DMS79 treated with DMSO at 0.1 percent for 48 hours (cell line): Measurements from ENCODE around the gene SPTA1.

Experiments used
- DNase-seq: peaks from one replicate; lab custom pipeline; 2025; lab: John Stamatoyannopoulos, UW

The SPTA1 gene

GRCh38 chr1:158570480-158570879, 116.0 kb downstream of the SPTA1 start, which contains the start of gene OR6P1:
OR6P1 (minus strand) TSS chr1:158570580; CDS start chr1:158563604, 6,976 bp downstream.
- DNase-seq: no peak

DNA sequence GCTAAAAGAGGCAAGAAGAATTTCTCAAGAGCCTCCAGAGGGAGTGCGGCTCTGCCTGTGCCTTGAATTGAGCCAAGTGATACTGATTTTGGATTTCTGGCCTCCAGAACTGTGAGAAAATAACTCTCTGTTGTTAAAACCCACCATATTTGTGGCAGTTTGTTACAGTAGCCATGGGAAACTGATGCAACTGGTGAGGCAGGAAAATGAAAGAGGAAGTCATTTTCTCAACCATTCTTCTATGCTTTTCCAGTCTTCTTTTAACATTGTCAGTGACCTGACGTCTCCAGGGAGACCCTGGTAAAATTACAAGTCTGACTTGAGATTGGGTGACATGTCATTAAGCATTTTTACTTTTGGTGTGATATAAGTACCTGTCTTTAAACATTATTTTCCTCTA, 121.9 kb downstream of the SPTA1 start:
- no peak for DNase-seq

- no peak for DNase-seq
Measured at GRCh38 chr1:158563853-158564252, 122.7 kb downstream of the SPTA1 start.
